GM19099 (cell line): ENCODE results near the gene TGFBI.

Source experiments
- POLR2A ChIP-seq: IDR thresholded peaks from 3 replicates; pipeline ENCODE4 v1.6.1; 2011; ENCODE audit warnings: low read depth; ENCODE audit not compliant: insufficient read length; ENCODE audit errors: extremely low read depth

TGFBI gene

DNA sequence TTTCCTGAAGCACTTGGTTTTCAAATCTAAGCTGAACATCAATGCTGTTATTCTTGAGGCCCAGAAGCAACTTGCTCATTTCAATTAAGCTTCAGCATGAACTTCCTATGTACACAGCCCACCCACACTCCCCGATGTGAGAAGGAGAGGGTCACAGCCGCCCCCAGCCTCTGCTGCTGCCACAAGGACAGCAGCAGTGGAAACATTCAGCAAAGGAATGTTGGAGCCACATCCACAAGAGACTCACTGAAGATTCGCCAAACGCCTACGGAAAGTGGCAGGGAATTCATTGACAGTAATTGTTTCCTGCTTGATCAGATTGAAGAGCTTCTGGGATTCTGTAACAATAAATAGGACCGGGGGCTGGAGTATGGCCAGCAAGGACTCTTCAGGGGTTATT is 2.9 kb downstream of the TGFBI start:
- no peak for TF ChIP-seq POLR2A

DNA sequence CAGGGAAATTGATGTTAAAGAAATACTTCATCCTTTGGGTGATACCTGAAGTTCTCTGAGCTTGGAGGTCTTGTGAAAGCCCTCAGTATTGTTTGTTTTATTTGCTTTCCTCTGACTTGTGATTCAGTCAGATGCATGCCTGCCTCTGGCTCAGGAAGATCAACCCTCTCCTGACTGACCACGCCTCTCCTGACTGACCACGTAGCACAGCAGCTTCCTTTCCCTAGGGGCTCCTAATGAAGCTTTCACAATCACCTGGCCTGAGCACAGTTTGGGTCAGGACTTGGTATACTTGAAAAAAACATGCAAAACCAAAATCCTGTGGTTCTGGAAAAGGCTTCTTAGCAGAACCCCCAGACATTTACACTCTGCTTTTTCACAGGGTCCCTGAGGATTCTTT is 3.8 kb downstream of the TGFBI start:
- no peak for TF ChIP-seq POLR2A

DNA sequence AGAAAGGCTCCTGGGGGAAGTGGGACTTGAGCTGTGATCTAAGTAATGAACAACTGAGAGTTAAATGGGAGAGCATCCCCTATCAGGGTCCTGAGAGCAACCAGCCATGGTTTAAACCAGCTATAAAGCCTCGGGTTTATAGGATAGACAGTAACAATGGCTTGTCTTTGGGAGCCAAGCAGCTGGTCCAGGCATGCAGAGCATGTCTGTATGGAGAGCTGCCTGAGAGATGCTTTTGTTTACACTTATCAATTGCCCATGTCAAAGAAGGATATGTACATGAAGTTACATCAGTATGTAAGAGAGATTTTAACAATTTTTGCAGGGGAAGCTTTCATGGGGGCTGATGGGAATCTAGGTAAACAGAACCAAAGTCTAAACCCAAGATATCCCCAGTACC is 4.4 kb downstream of the TGFBI start:
- TF ChIP-seq POLR2A: no peak

DNA sequence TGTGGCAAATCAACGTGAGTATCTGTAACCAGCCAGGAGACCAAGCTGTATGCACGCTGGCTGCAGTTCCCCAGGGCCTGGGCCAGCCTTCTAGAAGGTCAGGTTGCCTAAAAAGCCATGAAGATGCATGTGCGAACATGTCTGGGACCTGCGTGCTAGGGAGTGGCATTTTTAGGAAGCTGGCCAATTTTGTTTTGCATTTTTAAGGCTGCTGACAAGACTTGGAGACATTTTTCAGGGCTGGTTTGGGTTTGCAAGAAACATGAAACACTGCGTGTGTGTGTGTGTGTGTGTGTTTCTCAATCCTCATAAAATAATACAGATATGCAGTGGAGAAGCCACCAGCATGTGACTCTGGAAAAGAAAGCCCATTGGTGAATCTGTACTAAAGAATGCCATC is 5.1 kb downstream of the TGFBI start:
- TF ChIP-seq POLR2A: no peak

DNA sequence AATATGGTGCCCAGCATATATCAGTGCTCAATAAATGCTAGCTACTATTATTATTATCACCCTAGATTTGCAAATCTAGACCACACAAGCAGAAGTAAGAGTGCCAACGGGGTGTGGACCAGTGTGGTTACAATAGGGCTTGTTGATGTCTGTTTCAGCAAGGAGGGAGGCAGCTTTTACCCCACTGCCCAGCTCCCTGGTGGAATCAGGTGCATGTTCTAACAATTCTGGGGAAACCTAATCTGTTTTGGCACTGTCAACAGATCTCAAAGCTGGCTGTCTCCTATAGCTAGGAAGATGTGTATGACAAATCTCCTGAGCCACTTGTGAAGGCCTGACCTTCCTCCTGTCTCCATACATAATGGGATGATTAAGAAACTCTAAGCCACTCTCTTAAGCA is 5.7 kb downstream of the TGFBI start:
- no peak for TF ChIP-seq POLR2A

DNA sequence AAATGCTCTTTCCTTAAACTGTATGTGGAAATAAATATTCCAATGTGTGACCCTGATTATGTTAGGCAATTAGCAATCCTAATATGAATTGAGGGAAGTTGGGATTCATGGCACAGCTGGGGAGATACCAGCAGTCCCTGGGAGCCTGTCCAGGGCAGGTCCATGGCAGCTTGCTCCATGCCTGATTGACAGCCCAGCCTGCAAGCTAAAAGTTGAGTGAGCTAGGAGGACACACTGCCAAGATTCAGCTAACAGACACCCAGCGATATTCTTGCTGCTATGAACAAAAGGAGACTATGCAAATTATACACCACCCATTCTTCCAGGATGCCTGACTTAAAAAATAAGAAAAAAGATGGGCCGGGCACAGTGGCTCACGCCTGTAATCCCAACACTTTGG is 6.2 kb downstream of the TGFBI start:
- no peak for TF ChIP-seq POLR2A

DNA sequence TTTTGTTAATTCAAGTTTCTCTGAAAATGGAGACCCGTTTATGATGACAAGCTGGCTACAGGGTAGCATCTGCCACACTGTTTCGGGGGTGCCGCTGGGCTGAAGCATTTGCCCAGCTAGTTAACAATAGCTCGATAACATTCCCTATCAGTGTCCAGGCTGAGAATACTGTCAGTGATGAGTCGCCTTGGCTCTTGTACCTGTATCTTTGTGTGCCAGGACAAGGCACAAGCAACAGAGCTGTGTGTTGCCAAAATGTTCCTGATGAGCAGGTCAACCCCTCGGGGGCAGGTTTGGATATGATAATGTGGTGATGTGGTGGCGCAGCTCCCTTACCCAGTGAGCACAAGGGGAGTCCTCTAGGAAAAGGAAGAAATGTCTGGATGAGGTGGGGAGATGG is 7.0 kb downstream of the TGFBI start:
- TF ChIP-seq POLR2A: no peak

DNA sequence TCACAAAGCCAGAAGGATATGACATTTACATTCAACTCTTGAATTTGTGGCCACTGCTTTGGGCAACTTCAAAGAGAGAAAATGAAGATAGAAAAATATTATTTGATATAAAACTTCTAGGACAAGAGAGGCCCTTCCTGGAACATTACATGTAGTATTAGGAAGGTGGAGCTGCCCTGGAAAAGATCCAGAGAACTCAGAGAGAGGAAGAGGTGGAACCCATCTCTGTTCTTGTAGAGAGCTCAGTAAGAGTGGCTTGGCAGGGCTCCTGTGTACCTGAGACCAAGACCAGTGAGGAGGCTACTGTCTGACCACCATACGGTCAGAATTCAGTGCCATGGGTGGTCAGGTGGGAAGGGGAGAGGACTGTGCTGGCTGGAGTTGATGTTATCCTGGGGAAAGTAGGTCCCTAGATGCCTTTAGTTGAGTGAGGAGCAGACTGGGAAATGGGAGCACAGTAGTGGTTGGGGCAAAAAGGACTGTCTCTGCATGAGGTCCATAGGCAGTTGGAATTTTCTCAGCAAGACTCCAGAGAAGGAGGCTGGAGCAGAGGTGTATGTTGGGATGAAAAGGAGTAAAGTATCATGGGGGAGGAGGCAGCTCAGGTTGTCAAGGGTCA is 7.6 kb downstream of the TGFBI start:
- TF ChIP-seq POLR2A: no peak

DNA sequence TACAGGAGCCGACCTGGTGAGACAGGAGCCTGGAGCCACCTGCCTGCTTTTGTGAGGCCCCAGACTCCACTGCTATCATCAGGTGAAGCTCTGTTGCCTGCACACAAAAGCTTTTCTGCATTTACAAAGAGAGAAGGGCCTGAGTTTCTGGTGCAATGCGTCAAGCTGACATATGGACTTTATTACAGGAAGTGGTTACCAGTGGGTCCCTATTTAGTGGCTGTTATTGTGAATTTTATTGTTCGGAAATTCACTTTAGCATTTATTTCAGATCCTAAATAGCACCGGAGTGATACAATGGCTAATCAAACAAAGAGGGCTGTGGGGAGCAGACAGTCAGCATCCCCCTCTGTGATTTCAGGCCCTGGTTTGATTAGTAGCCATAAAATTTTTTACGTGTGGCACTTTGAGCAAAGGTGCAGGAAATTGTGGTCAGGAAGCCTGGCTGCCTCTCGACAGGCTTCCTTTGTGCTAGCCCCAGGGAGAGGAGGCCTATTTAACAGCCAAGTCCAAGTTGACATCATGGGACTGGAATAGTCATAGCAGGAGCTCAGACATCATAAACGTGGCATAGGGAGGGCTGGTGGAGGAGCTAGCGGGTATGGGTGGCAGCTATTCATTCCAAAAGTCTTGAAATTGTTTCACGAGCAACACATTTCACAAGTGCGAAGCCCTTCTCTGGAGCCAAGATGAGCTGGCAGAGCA is 8.4 kb downstream of the TGFBI start:
- no peak for TF ChIP-seq POLR2A

DNA sequence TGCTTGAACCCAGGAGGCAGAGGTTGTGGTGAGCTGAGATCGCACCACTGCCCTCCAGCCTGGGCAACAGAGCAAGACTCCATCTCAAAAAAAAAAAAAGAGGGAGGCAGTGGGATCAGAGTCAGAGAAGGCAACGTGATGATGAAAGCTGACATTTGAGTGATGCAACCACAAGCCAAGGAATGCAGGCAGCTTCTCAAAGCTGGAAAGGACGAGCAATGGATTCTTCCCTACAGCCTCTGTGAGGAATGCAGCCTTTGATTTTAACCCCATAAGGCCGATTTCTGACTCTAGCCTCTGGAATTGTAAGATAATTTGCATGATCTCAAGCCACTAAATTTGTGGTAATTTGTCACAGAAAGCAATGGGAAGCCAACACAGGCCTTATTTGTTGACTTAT is 9.8 kb downstream of the TGFBI start:
- TF ChIP-seq POLR2A: no peak

DNA sequence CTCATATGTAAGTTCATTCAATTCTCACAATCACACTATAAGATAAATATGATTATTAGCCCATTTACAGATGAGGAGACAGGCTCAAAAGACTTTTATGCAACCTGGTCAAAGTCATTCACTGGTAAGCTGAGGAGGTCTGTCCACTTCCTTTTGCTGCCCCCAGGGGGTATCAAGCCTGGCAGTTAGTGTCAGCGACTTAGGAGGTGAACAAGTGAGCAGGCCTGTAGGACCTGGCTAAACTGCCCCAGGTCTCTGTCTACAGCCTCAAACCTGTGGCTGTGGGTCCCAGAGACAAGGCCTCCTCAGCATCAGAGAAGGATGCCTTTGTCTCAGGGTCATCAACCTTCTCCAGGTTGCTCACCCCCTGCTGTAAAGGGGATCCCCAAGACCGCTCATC is 10.4 kb downstream of the TGFBI start:
- TF ChIP-seq POLR2A: no peak

DNA sequence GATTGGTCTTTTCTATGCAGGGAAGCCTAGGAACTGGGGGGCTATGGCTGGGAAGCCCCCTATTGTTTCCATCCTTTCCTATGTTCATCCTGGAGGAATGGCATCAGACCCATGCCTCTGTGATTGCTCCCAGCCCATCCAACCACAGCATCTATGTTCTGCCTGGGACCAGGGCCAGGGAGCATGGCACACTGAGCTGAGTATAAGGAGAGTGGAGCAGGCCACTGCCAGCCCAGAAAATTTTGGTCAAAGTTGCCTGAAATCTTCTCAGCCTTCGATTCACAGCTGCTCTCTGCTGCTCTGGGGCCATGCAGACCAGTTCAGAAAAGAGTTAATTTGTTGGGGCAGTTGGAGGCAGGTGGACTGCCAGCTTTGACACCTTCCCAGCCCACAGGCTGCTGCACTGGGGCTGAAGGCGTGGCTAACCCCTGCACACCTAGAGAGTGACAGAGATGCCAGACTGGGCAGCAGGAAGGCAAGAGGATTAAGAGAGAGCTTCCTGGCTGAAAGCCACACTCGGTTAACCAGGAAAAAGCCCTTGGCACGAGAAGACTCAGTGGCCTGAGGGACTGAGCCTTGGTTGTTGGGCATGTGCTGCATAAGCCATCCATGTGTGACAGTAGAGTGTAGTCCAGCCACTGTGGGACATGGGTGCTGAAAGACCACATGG is 12.1 kb downstream of the TGFBI start:
- no peak for TF ChIP-seq POLR2A

DNA sequence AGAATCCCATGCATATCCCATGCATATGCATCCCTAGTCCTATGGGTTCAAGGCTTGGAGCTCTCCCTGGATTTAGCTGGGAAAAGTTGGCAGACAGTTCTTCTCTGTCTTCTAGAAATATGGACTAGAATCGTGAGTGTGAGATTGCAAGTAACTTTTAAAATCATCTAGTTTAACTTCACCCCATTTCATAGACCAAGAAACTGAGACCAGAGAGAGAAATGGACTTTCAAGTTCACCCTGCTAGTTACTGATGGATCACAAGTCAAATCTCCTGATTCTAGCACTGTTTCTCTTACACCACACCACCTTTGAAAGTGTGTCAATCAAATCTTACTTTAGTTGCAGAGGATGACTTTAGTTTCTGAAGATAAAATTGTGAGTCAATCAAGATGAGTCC is 13.4 kb downstream of the TGFBI start:
- no peak for TF ChIP-seq POLR2A

DNA sequence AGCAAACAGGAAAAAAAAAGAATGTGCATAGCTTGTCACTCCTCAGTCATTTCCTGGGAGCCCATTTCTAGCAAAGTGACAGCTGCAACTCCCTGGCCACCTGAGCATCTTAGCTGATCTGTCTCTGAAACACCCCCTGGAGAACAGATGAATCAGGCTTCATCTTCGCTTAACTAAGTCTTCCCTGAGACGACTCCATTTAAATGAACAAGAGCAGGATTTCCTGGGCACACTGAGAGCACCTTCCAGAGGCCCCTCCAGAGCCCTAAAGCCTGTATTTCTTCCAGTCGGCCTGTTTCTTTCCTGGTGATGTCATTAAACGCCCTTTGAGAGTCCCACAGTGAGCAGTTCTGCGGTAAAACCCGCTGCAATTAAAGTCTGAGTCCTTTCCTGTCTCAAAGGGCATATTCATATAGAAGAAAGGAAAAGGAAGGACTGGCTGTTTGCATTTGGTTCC is 13.9 kb downstream of the TGFBI start:
- no peak for TF ChIP-seq POLR2A

DNA sequence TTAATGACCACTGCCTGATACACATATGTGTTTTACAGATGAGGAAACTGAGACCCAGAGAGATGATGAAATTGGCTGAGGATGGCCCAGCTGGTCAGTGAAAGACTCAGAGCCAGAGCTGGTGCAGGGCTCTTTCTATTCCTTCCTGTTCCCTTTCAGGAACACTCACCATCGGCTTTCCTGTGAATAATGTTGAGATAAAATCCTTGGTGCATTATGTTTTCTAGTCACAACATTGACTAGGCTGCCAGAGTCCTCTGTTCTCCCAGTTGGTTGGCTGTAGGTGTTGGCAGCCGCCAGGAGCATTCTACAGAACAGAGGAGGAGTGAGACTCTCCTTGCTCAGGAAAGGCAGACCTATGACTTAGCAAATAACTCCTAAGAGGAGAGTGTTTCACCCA is 14.8 kb downstream of the TGFBI start:
- no peak for TF ChIP-seq POLR2A

DNA sequence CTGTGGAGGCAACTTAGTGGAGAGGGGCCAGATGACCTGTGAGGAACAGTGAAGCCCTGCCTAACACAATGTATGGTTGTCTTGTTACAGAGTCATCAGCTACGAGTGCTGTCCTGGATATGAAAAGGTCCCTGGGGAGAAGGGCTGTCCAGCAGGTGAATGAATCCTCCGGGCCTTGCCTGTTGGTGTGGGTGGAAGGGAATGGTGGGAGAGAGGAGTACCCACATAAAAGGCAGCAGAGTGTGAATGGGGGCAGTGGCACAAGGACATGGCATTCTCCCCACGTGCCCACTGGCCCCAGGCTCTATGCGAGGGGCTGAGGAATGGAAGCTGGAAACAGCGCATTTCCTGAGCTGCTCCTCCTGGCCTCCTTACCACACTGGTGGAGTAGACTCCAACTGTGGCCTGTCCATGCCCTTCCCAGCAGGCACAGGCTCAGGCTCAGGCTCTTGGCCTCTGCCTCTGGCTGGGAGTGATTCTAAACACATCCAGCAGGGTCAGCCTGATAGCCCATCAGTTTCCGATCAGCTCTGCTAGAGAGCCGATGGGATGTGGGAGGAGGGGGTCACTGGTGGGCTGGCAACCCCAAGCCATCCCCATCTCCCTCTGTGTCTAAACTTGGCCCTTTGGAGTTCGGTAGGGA is 15.3 kb downstream of the TGFBI start:
- no peak for TF ChIP-seq POLR2A
